Measurements from ENCODE around the gene NAA35.

NAA35 gene

DNA sequence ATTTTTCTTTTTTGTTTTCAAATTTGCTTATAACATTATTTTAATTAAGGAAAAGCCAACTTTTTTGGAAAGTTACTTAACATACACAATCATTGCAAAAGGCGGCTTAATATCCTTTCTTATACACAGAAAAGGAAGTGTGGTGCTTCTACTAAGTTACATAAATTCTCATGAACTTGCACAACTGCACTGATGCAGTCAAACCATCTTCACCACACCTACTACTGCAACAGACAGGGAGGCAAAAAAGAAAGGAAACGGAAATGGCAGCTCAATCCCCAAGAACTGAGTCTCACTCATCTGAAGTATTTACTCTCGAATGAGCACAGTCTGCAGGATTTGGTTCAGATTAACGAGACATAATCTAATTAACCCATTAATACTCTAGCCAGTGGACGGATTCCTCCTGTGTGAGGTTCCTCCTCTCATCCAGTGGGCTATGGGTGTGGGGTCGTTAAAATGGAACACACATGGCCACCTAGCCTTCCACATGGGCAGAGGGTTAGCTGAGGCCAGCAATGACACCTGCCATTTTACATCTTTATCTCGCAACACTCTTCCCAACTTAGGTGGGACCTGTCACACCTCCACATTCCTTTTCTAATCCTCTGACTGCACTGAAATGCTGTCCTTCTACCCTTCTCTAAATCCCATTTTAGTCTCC is 128.4 kb downstream of the NAA35 start:
- H3K36me3 ChIP-seq (ENCODE audit: control insufficient read depth in 1 of 2, insufficient read depth in 2 of 2, low read length in 2 of 2) = no peaks in the 10 kb centered on the region
- no peak overlapping the region for H3K4me3 ChIP-seq (ENCODE audit: low read depth in 1 of 2, low read length in 2 of 2)
- H3K27me3 ChIP-seq (ENCODE audit: low read depth, low read length) = no peaks in the 10 kb centered on the region
- H3K9me3 ChIP-seq (ENCODE audit: control insufficient read depth in 1 of 2, low read length in 2 of 2) = no peaks in the 10 kb centered on the region
- H3K27ac ChIP-seq (ENCODE audit: low read length) = no peak overlapping the region
- H3K4me1 ChIP-seq (ENCODE audit: control insufficient read depth in 1 of 2, insufficient read depth in 2 of 2, low read length in 2 of 2) = no peaks in the 10 kb centered on the region
